Measurements from ENCODE around the gene PLCB1.
A peak's percentile ranks its signal among the peaks of the same experiment; 100 is the strongest.

PLCB1 gene

GRCh38 chr20:8788275-8788674 is 656.2 kb downstream of the PLCB1 start:
- TF ChIP-seq ZFX (IDR thresholded peaks at IDR 0.05) (no peak), CTCF (conservative IDR thresholded peaks at IDR 0.05) (no peak)
- H3K27ac ChIP-seq = no peak overlapping the region

GRCh38 chr20:8788831-8789230 is 656.8 kb downstream of the PLCB1 start:
- H3K27ac ChIP-seq = no peak overlapping the region
- TF ChIP-seq ZFX (IDR thresholded peaks at IDR 0.05) = no peak
- TF ChIP-seq CTCF (conservative IDR thresholded peaks at IDR 0.05) = no peak

DNA sequence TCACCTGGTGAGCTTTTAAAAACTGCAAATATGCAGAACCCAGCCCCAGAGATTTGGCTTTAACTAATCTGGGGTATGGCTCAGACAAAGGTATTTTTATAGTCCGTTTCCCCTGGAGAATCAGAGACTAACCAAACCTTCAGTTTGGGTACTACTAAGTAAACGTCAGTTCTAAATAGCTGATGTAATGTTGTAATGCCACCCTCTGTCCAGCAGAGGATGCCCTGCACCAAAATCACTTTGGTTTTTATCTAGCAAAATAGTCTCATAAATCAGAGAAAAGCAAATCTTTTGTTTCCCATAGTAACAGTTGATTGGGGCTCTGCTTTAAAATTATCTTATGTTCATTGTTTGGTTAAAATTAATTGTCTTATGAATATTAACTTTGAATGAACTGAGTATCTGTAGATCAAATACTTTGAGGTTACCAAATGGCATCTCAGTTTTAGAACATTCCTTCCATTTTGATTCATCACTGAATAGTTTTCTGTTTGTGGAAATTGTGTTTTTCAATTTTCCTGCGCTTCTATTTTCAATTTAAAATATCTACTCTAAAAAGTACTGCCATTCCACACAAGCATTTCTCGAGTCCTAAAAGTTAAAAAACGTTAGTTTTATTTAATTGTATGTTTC is 658.5 kb downstream of the PLCB1 start:
- TF ChIP-seq CTCF (conservative IDR thresholded peaks at IDR 0.05) (peak; percentile 99), ZFX (IDR thresholded peaks at IDR 0.05) (no peak)
- no peak overlapping the region for H3K27ac ChIP-seq

GRCh38 chr20:8795404-8795803 is 663.3 kb downstream of the PLCB1 start:
- TF ChIP-seq CTCF (conservative IDR thresholded peaks at IDR 0.05) (no peak), ZFX (IDR thresholded peaks at IDR 0.05) (no peak)
- no peak overlapping the region for H3K27ac ChIP-seq

DNA sequence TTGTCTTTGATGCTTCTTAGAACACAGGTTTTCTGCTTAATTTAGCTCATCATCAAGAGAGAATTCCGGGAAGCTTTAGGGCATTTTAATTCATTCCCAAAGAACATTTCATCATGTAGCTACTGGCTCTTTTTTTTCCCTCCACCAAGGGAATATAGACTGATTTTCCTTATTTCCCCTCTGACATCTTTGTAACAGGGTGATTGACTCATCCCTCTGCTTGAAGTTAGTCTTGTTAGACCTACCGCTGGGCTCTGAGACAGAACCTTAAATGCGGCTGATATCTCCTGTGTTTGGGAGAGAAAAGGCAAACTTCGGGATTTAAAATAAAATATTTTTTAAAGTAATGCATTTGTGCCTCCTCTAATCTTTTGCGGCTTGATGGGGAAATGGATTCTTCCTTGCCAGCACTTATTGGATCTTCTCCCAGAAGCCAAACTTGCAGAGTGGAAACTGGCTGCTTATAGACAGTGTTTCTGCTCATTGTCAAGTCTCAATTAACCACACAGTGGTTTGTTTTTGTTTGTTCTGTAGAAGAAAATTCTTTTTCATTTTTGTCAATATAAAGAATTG is 664.1 kb downstream of the PLCB1 start:
- no peak overlapping the region for H3K27ac ChIP-seq
- no peak for TF ChIP-seq ZFX (IDR thresholded peaks at IDR 0.05)
- no peak for TF ChIP-seq CTCF (conservative IDR thresholded peaks at IDR 0.05)

DNA sequence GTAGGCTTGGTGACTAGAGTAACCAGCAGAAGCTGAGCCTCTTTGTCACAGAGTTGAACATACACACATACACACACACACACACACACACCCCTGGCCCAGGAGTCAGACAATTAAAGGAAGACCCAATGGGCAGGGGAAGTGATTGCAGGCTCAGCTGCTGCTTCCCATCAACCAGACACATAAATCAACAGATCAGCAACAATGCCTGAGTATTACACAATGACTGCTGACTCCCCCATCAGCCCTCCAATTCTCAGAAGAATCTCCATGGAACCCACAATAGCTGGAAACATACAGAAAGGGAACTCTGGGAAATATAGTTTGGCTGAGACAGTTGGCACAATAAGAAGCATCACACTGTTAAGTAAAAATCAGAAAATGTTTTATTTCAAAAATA is 666.4 kb downstream of the PLCB1 start:
- TF ChIP-seq CTCF (conservative IDR thresholded peaks at IDR 0.05) (no peak), ZFX (IDR thresholded peaks at IDR 0.05) (no peak)
- H3K27ac ChIP-seq = no peak overlapping the region

- H3K27ac ChIP-seq = no peak overlapping the region
- TF ChIP-seq CTCF (conservative IDR thresholded peaks at IDR 0.05) (peak; percentile 47), ZFX (IDR thresholded peaks at IDR 0.05) (no peak)
Observed at GRCh38 chr20:8800089-8800488, 668.0 kb downstream of the PLCB1 start.
